Eye (tissue), 1 donor: Measurements from ENCODE around the gene RIC3.
"Not testable (repeated sequence)": the region's sequence is repeated elsewhere in the genome, so short reads cannot be mapped to it uniquely, and the experiment has no call there.

Experiments
- DNase-seq: peaks from one replicate; pipeline ENCODE4 v3.0.0-alpha.2; 2015

Gene RIC3

GRCh38 chr11:8186429-8186828, 17.6 kb upstream of the RIC3 start:
- DNase-seq: no peak

- no peak for DNase-seq
These were observed 14.3 kb upstream of the RIC3 start for GRCh38 chr11:8183111-8183510.

- DNase-seq: no peak
These were observed 11.6 kb upstream of the RIC3 start for GRCh38 chr11:8180469-8180868.

GRCh38 chr11:8178297-8178696, 9.5 kb upstream of the RIC3 start:
- DNase-seq: no peak

- no peak for DNase-seq
These were observed 8.3 kb upstream of the RIC3 start for GRCh38 chr11:8177136-8177535.

- peak; percentile 54 for DNase-seq
These were observed 1.0 kb downstream of the RIC3 start for GRCh38 chr11:8167796-8168195.

GRCh38 chr11:8164746-8165145, 4.1 kb downstream of the RIC3 start:
- DNase-seq: no peak

- DNase-seq: not testable (repeated sequence)
These were observed 7.1 kb downstream of the RIC3 start for GRCh38 chr11:8161627-8162304.

GRCh38 chr11:8156877-8157276, 11.9 kb downstream of the RIC3 start:
- no peak for DNase-seq

GRCh38 chr11:8149726-8150125, 19.1 kb downstream of the RIC3 start:
- no peak for DNase-seq

GRCh38 chr11:8138526-8138925, 30.3 kb downstream of the RIC3 start:
- DNase-seq: no peak

- no peak for DNase-seq
These were observed 41.4 kb downstream of the RIC3 start for GRCh38 chr11:8127447-8127846.

GRCh38 chr11:8126649-8127289, 42.1 kb downstream of the RIC3 start:
- no peak for DNase-seq

GRCh38 chr11:8122173-8122764, 46.6 kb downstream of the RIC3 start:
- DNase-seq: no peak

GRCh38 chr11:8111636-8112035, 57.2 kb downstream of the RIC3 start:
- no peak for DNase-seq

GRCh38 chr11:8110396-8110795, 58.4 kb downstream of the RIC3 start:
- no peak for DNase-seq

- no peak for DNase-seq
These were observed 59.1 kb downstream of the RIC3 start for GRCh38 chr11:8109675-8110074.

- no peak for DNase-seq
These were observed 60.4 kb downstream of the RIC3 start for GRCh38 chr11:8108421-8108820.

- DNase-seq: no peak
These were observed 61.2 kb downstream of the RIC3 start for GRCh38 chr11:8107642-8108041.

GRCh38 chr11:8106679-8107078, 62.1 kb downstream of the RIC3 start:
- DNase-seq: no peak

- no peak for DNase-seq
These were observed 63.2 kb downstream of the RIC3 start for GRCh38 chr11:8105666-8106065.

GRCh38 chr11:8105133-8105532, 63.7 kb downstream of the RIC3 start:
- no peak for DNase-seq

- no peak for DNase-seq
These were observed 64.9 kb downstream of the RIC3 start for GRCh38 chr11:8103909-8104308.

- no peak for DNase-seq
These were observed 65.9 kb downstream of the RIC3 start for GRCh38 chr11:8102965-8103364.
